Astrocyte of the cerebellum (primary cell): ENCODE measurements around the gene SVBP.
A peak's percentile ranks its signal among the peaks of the same experiment; 100 is the strongest.

Experiments
- DNase-seq: peaks from one replicate; pipeline ENCODE4 v3.0.0-alpha.2; 2011; ENCODE audit warnings: low read depth
- H3K4me3 ChIP-seq: 2 replicates; pipeline ENCODE4 v1.5.1; 2011; ENCODE audit warnings: mild to moderate bottlenecking, low read depth, low read length, moderate library complexity
- in situ Hi-C: cut with HindIII; loops from 2 replicates; pipeline ENCODE4 v1.10.0; 2017; ENCODE audit warnings: low sequenced_read_pairs
- TF ChIP-seq, protein P1 (sequence below): IDR thresholded peaks from 2 replicates; pipeline ENCODE4 v1.5.1; 2012; ENCODE audit warnings: low read length, low read depth, moderate library complexity, mild to moderate bottlenecking; ENCODE audit errors: missing control alignments

SVBP gene

DNA sequence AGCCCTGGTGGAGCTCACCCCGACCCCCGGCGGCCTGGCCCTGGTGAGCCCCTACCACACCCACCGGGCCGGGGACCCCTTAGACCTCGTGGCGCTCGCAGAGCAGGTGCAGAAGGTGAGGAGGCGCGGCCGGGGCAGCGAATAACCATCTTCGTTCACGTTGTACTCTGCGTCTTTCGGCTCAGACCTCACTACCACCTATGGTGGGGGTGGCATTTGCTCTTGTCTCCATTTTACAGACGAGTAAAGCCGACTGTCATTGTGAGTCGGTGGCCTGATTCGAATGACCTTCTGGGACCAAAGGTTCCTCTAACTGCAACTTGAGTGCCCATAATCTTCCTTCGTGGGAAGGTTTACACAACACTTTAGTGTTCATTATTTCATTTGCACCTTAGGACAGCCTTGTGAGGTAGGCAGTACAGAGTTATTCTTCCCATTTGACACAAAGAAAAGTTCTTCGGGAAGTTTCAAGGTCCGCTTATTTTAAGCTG, 49.6 kb downstream of the SVBP start:
- TF ChIP-seq, protein P1, sequence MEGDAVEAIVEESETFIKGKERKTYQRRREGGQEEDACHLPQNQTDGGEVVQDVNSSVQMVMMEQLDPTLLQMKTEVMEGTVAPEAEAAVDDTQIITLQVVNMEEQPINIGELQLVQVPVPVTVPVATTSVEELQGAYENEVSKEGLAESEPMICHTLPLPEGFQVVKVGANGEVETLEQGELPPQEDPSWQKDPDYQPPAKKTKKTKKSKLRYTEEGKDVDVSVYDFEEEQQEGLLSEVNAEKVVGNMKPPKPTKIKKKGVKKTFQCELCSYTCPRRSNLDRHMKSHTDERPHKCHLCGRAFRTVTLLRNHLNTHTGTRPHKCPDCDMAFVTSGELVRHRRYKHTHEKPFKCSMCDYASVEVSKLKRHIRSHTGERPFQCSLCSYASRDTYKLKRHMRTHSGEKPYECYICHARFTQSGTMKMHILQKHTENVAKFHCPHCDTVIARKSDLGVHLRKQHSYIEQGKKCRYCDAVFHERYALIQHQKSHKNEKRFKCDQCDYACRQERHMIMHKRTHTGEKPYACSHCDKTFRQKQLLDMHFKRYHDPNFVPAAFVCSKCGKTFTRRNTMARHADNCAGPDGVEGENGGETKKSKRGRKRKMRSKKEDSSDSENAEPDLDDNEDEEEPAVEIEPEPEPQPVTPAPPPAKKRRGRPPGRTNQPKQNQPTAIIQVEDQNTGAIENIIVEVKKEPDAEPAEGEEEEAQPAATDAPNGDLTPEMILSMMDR: no peak
- in situ Hi-C loops: no loop called here
- H3K4me3 ChIP-seq: peak overlapping the region; percentile 69
- no peak for DNase-seq

DNA sequence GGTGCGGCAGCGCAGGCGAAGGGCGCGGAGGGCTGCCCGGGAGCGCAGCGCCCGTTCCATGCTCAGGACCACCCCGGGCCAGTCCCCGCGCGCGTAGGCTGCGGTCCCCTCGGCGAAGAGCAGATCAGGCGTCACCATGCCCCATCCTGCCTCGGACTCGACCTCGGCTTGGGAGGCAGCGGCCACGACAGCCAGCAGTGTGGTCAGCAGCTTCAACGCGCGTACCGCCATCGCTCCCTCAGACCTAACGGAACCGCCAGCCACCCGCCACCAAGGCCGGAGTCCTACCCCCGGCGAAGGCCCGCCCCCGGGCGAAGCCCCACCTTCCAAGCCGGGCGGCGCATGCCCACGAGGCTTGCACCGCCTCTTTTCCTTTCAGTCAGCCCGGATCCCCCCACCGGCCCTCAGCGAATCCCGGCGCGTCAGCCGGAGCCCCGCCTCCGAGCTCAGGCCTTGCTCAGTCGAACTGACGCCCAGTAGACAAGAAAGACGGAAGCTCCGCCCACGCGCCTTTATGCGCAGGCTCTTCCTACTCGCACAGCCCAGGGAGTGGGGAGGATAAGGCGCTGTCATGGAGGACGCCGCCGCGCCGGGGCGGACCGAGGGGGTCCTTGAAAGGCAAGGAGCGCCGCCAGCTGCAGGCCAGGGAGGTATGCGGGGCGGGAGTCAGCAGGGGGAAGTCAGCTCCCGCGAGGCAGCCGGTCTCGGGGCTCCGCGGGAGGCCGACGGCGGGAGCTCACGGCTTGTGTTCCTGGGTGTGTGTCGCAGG, 50.3 kb downstream of the SVBP start, which contains the start of the genes C1orf50 and P3H1:
C1orf50 (plus strand) TSS at position 509 of the 769 bp plus-strand sequence; CDS start at position 572, 63 bp downstream.
P3H1 (minus strand) TSS at position 288 of the 769 bp plus-strand sequence; CDS start at position 231, 57 bp downstream.
- in situ Hi-C loops: no loop called here
- peak within 1 kb of the TSS; percentile 69 for H3K4me3 ChIP-seq
- peak; percentile 97 for DNase-seq
- TF ChIP-seq, protein P1: no peak

DNA sequence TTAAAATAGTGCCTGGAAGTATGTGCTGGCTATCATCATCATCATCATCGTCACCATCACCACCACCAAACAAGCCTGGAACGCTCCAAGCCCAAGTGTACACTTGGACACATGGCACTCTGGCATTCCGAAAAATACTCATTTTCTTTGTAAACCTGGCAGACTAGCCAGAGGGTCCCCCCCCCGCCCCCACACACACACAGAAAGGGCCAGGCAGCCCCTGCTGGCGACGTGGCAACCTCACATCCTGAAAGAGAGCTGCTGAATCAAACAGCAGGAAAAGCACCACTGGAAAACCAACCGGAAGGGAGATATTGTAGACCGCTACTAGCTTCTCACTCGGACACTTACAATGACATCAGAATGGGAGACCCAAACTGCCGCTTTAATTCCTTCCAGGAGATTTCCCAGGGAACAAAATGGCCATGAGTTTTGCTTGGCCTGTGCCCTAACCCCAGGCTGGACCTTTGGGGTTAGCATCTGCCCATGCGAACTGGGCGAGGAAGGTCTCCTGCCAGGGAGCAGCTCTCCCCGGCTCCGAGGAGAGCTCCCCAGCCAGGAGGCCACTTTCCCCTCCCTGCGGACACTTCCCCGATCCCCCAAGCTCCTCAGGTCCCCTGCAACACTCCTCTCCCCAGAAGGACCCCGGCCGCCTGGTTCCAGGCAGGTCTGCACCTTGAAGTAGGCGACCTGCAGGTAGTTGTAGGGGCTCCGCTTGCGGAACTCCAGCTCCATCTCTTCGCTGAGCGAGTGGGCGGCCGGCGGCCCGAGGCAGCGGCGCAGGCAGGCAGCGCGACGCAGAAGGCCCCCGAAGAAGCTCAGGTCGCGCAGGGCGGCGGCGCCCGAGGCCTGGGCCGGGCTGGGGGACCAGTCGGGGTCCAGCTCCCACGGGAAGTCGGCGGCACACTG, 51.1 kb downstream of the SVBP start:
- H3K4me3 ChIP-seq: peak overlapping the region; percentile 69
- peak; percentile 68 for DNase-seq
- TF ChIP-seq, protein P1: peak; percentile 75
- in situ Hi-C loops: no loop called here

DNA sequence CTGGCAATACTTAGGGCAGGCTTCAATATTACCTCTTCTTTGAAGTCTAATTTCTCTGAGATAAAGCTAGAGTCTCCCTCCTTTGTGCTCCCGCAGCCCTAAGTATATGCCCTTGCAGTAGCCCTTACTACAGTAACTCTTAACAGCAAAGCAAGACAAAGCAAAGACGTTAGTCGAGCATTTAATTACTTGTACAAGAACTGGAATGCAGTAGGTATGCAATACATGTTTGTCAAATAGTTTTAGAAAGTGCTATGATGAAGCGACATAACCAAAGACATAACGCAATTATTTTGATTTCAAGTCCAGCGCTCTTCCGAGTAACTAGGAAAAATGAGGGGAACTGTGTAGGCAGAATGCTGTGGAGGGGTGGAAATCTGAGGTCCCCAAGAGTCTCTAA, 51.9 kb downstream of the SVBP start:
- H3K4me3 ChIP-seq: peak overlapping the region; percentile 69
- TF ChIP-seq, protein P1: no peak
- in situ Hi-C loops: no loop called here
- no peak for DNase-seq

DNA sequence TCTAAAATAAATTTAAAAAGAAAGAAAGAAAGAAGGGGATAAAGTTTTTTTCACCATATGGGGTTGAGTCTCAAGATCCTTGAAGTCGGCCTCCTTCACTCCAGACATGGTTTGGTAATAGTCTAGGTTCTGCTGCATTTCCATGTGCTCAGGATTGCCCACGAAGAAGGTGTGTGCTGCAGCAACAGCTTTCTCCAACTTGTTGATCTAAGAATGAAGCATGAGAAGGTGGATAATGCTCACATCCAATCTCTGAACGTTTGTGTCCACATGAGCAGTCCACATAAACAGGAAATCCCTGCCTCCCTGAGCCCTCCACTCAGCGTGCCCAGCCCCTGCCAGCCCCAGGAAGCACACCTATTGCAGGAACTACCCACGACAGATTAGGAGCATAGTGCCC, 54.9 kb downstream of the SVBP start:
- DNase-seq: no peak
- in situ Hi-C loops: no loop called here
- H3K4me3 ChIP-seq: no peak overlapping the region
- TF ChIP-seq, protein P1: no peak

DNA sequence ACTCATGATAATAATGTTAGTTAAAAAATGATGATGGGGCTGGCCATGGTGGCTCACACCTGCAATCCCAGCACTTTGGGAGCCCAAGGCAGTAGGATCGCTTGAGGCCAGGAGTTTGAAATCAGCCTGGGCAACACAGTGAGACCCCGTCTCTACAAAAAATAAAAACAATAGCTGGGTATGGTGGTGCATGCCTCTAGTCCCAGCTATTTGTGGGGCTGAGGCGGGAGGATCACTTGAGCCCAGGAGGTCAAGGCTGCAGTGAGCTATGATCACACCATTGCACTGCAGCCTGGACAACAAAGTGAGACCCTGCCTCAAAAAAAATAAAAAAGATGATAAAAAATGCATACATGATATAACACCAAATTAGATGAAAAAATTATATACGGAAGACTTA, 55.6 kb downstream of the SVBP start:
- in situ Hi-C loops: no loop called here

More for the DNA sequence above, 55.6 kb downstream of the SVBP start:
- TF ChIP-seq, protein P1: no peak
- DNase-seq: no peak
- no peak overlapping the region for H3K4me3 ChIP-seq
